Mesothelial cell of epicardium (in vitro differentiated cells): Measurements from ENCODE around the gene PPP1R13L. TPM values are rescaled to one million over a fixed set of nuclear protein-coding genes. Genes with fewer than 3 reads are reported as not detected.

ENCODE experiments used
- DNase-seq, 2 experiments: peaks; one replicate each; pipeline ENCODE4 v3.0.0; 2021; ENCODE audit warnings: low spot score in 2 of 2; ENCODE audit not compliant: unreplicated experiment in 2 of 2
- H3K27ac Mint-ChIP-seq: 2 replicates; pipeline ENCODE4 v1.8.0; 2021; ENCODE audit warnings: mixed read lengths
- H3K27me3 Mint-ChIP-seq: 2 replicates; pipeline ENCODE4 v1.8.0; 2021; ENCODE audit warnings: low read depth, mixed read lengths
- H3K36me3 Mint-ChIP-seq: 2 replicates; pipeline ENCODE4 v1.8.0; 2021; ENCODE audit warnings: mixed read lengths
- H3K4me1 Mint-ChIP-seq: 2 replicates; pipeline ENCODE4 v1.8.0; 2021; ENCODE audit warnings: mixed read lengths
- H3K4me3 Mint-ChIP-seq: 2 replicates; pipeline ENCODE4 v1.8.0; 2021; ENCODE audit warnings: mild to moderate bottlenecking, moderate library complexity, mixed read lengths
- H3K9me3 Mint-ChIP-seq: 2 replicates; pipeline ENCODE4 v1.8.0; 2021; ENCODE audit warnings: mixed read lengths
- total RNA-seq: library from RNA; stranded (reverse); gene quantifications from 3 replicates; pipeline ENCODE4 v1.2.1, GENCODE V29; 2021
- TF ChIP-seq, protein P1 (sequence below): fragments of 200-600 bp; sonication (generic); IDR thresholded peaks from one replicate; pipeline ENCODE4 v1.5.0; 2021; ENCODE audit warnings: antibody characterized with exemption; ENCODE audit not compliant: unreplicated experiment

Gene PPP1R13L
- total RNA-seq, 1 donor from 2014 or later, result 64.0 TPM

DNA sequence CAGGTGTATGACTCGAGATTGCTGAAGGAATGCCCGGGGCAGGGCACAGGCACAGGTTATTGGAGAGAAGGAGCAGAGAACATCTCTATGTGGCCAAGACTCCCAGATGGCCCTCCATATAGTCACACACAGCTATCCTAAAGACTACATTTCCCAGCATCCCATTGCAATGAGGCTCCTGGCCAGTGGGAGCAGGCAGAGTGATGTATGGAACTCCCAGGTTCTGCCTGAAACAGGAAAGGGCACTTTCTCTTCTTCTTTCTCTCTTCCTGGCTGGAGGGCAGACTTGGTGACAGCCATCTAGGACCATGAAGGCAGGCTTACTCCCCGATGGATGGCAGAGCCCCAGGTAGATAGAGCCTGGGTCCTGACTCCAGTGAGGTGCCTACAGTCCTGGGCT, 13.5 kb downstream of the PPP1R13L start:
- TF ChIP-seq, protein P1, sequence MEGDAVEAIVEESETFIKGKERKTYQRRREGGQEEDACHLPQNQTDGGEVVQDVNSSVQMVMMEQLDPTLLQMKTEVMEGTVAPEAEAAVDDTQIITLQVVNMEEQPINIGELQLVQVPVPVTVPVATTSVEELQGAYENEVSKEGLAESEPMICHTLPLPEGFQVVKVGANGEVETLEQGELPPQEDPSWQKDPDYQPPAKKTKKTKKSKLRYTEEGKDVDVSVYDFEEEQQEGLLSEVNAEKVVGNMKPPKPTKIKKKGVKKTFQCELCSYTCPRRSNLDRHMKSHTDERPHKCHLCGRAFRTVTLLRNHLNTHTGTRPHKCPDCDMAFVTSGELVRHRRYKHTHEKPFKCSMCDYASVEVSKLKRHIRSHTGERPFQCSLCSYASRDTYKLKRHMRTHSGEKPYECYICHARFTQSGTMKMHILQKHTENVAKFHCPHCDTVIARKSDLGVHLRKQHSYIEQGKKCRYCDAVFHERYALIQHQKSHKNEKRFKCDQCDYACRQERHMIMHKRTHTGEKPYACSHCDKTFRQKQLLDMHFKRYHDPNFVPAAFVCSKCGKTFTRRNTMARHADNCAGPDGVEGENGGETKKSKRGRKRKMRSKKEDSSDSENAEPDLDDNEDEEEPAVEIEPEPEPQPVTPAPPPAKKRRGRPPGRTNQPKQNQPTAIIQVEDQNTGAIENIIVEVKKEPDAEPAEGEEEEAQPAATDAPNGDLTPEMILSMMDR, result no peak
- H3K27ac Mint-ChIP-seq, result no peak overlapping the region
- H3K4me1 Mint-ChIP-seq, result no peaks in the 10 kb centered on the region
- H3K27me3 Mint-ChIP-seq, result peaks cover under 1% of the 10 kb centered on the region
- H3K9me3 Mint-ChIP-seq, result no peaks in the 10 kb centered on the region
- no peak overlapping the region for H3K4me3 Mint-ChIP-seq
- H3K36me3 Mint-ChIP-seq, result peaks cover 7% of the 10 kb centered on the region
- no peak for DNase-seq

DNA sequence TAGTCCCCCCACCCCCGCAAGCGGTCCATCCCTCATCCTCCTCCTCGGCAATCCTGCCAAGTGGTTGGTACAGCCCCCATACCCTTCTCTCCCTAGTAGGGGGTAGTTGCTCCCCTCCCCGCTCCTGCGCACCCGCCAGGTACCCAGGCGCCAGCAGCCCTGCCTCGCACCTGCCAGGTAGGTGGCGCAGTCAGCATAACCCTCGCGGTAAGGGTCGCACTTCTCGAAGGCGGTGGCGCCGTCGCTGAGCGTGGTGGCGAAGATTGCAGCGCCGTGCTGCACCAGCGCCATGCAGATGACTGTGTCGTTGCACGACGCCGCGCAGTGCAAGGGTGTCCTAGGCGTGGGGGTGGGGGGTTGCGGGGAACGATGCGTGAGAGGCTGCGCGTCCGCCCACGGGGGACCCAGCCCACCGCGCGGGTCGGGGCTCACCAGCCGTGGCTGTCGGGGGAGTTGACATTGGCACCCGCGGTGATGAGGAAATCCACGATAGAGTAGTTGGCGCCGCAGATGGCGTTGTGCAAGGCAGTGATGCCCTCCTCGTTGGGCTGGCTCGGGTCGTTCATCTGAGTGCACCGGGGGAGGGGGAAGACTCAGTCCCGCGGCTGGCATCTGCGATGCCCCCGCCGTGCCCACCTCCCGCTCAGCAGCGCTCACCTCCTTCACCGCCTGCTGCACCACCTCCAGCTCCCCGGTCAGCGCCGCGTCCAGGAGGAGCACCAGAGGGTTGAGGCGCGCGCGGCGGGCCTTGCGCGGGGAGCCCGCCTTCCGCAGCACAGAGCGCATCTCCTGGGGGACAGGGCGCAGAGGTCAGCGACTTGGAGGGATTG, 19.3 kb downstream of the PPP1R13L start:
- H3K9me3 Mint-ChIP-seq, result no peaks in the 10 kb centered on the region
- DNase-seq, result no peak
- peaks cover 13% of the 10 kb centered on the region for H3K36me3 Mint-ChIP-seq
- TF ChIP-seq, protein P1, result no peak
- H3K27ac Mint-ChIP-seq, result no peak overlapping the region
- peaks cover 11% of the 10 kb centered on the region for H3K27me3 Mint-ChIP-seq
- H3K4me3 Mint-ChIP-seq, result no peak overlapping the region
- H3K4me1 Mint-ChIP-seq, result no peaks in the 10 kb centered on the region

DNA sequence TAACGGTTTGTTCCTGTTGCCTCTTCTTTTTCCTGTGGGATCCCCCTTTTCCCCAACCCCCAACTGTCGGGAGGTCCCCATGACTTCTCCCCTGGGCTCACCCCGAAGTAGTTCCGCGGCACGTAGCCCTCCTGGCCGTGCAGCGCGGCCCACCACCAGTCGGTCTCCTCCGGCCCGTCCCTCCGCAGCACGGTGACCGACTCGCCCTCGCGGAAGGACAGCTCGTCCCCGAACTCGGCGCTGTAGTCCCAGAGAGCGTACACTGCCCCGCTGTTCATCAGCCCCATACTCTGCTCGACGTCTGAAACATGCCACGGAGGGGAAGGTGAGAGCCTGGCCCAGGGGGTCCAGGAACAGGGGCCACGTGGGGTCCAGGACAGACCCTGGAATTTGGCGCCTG, 22.4 kb downstream of the PPP1R13L start:
- Mint-ChIP-seq H3K4me3 (no peak overlapping the region), H3K4me1 (no peaks in the 10 kb centered on the region), H3K27ac (no peak overlapping the region), H3K36me3 (peaks cover 10% of the 10 kb centered on the region), H3K27me3 (peaks cover 11% of the 10 kb centered on the region), H3K9me3 (no peaks in the 10 kb centered on the region)
- DNase-seq, result no peak
- TF ChIP-seq, protein P1, result no peak

DNA sequence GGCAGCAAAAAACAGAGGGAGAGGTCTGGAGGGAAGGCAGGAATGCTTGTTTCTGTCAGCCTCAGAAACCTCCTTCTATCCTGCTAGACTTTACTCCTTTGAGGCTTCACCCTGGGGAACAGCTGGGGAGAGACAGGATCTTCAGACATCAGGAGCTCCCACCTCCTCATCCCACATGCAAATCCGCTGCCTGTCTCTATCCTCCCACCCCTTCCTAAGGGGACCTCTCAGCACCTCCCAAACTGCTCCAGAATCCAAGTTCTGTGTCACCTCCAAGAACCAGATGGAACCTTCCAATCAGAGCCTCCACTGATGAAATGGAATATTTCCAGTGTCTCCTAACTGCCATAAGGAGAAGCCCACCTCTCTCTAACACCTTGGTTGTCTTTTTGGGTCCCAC, 24.8 kb downstream of the PPP1R13L start:
- Mint-ChIP-seq H3K27ac (no peak overlapping the region), H3K4me1 (peaks cover 9% of the 10 kb centered on the region), H3K36me3 (peaks cover 10% of the 10 kb centered on the region), H3K9me3 (no peaks in the 10 kb centered on the region), H3K4me3 (no peak overlapping the region), H3K27me3 (peaks cover 4% of the 10 kb centered on the region)
- TF ChIP-seq, protein P1, result no peak
- no peak for DNase-seq

DNA sequence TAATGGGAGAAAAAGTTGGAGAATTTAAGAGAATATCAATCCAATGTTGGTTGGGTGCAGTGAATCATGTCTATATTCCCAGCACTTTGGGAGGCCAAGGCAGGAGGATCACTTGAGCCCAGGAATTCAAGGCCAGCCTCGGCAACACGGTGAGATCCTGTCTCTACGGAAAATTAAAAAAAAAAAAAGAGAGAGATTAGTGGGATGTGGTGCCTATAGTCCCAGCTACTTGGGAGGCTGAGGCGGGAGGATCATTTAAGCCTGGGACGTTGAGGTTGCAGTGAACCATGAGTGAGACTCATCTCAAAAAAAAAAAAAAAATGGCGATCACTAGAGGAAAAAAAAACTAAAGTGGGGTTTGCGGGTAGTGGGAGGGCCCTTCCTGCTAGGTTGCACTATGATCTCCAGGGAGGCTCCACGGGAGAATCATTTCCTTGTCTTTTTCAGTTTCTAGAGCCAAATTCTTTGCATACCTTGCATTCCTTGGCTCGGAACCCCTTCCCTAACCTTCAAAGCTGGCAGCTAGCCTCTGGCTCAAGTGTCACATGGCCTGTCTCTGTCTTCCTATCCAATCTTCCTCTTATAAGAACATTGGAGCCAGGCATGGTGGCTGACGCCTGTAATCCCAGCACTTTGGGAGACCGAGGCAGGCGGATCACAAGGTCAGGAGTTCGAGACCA, 28.7 kb downstream of the PPP1R13L start:
- H3K4me1 Mint-ChIP-seq, result peaks cover 12% of the 10 kb centered on the region
- peak in 1 of 2 experiments; percentile 44 for DNase-seq
- H3K9me3 Mint-ChIP-seq, result no peaks in the 10 kb centered on the region
- H3K27me3 Mint-ChIP-seq, result no peaks in the 10 kb centered on the region
- TF ChIP-seq, protein P1, result no peak
- peak overlapping the region; percentile 93 for H3K27ac Mint-ChIP-seq
- no peak overlapping the region for H3K4me3 Mint-ChIP-seq
- peaks cover under 1% of the 10 kb centered on the region for H3K36me3 Mint-ChIP-seq
